HepG2 (cell line): ENCODE measurements around the gene LRP2. TPM values are rescaled to one million over a fixed set of nuclear protein-coding genes. Genes with fewer than 3 reads are reported as not detected.

Source experiments
- ATAC-seq: fragments of 200-7000 bp; cut with Tn5 transposase; 3 replicates; pipeline ENCODE4 v1.9.1; 2020; ENCODE audit warnings: mild to moderate bottlenecking, moderate library complexity
- BruUV-seq: library from RNA; stranded (reverse); fragments of 400-500 nt; replicated peaks from 2 replicates; lab custom pipeline; 2021; lab: Mats Ljungman, UMichigan
- CTCF ChIA-PET: fragments of 300-600 bp; formaldehyde crosslinking; extraction: SDS; loops from one replicate; lab custom pipeline; 2021; ENCODE audit warnings: low total read pairs, inconsistent platforms, low intra/inter-chr PET ratio; lab: Yijun Ruan, JAX
- POLR2A ChIA-PET: fragments of 350-600 bp; sonication (Branson Sonifier 250); formaldehyde crosslinking; loops from one replicate; lab custom pipeline; 2020; ENCODE audit warnings: antibody characterized with exemption, inconsistent platforms; lab: Yijun Ruan, JAX
- DNase-seq: peaks from one replicate; pipeline ENCODE4 v3.0.0-alpha.2; 2015; ENCODE audit warnings: low spot score
- FAIRE-seq: peaks from 3 replicates; lab custom pipeline; 2011; peaks lifted over from hg19 to GRCh38; lab: Jason Lieb, UNC
- H2AFZ ChIP-seq: one replicate; pipeline ENCODE4 v1.6.1; 2011; ENCODE audit warnings: low read length, inconsistent platforms
- H3K27ac ChIP-seq: fragments of 300-600 bp; 3 replicates; pipeline ENCODE4 v1.8.0; 2011; ENCODE audit warnings: mixed run types, mild to moderate bottlenecking, mixed read lengths, low read length, inconsistent platforms; ENCODE audit not compliant: insufficient read depth; ENCODE audit errors: extremely low read length
- H3K27me3 ChIP-seq, 2 experiments: fragments of 200-600 bp in 1 of 2; 2 replicates in 1 of 2; 3 replicates in 1 of 2; pipeline versions ENCODE4 v1.6.0 to v1.8.0; 2011; ENCODE audit warnings: low read length in 2 of 2, mild to moderate bottlenecking in 2 of 2, moderate library complexity in 2 of 2, inconsistent platforms in 1 of 2; ENCODE audit not compliant: insufficient read depth in 2 of 2, control insufficient read depth in 1 of 2
- H3K36me3 ChIP-seq, 2 experiments: fragments of 200-600 bp in 1 of 2; replicated peaks in 1 of 2; 2 replicates in 1 of 2; 3 replicates in 1 of 2; pipeline versions ENCODE4 v1.5.1 to v1.8.0; 2011; ENCODE audit warnings: low read length in 2 of 2, inconsistent platforms in 1 of 2; ENCODE audit not compliant: insufficient read depth in 2 of 2, control insufficient read depth in 1 of 2
- H3K4me1 ChIP-seq: 2 replicates; pipeline ENCODE4 v1.5.1; 2012; ENCODE audit warnings: low read length, inconsistent platforms; ENCODE audit not compliant: insufficient read depth
- H3K4me2 ChIP-seq: 2 replicates; pipeline ENCODE4 v1.6.0; 2011; ENCODE audit warnings: low read depth, low read length, inconsistent platforms
- H3K4me3 ChIP-seq, 3 experiments: fragments of 200-600 bp in 1 of 3; sonication (generic), shearing (Covaris generic) in 1 of 3; replicated peaks in 1 of 3; 2 replicates each; pipeline ENCODE4 v1.5.1; 2011 to 2016; ENCODE audit warnings: low read length in 3 of 3, inconsistent platforms in 2 of 3, low read depth in 2 of 3, mild to moderate bottlenecking in 2 of 3, control low read depth in 1 of 3, mixed read lengths in 1 of 3; ENCODE audit not compliant: insufficient read depth in 1 of 3
- H3K79me2 ChIP-seq: one replicate; pipeline ENCODE4 v1.6.1; 2011; ENCODE audit warnings: low read length, inconsistent platforms; ENCODE audit not compliant: insufficient read depth
- H3K9ac ChIP-seq: 2 replicates; pipeline ENCODE4 v1.6.0; 2011; ENCODE audit warnings: mild to moderate bottlenecking, low read depth, low read length, inconsistent platforms; ENCODE audit not compliant: insufficient read depth
- H3K9me3 ChIP-seq: 2 replicates; pipeline ENCODE4 v1.5.1; 2012; ENCODE audit warnings: mild to moderate bottlenecking, low read length
- H4K20me1 ChIP-seq: 2 replicates; pipeline ENCODE4 v1.6.0; 2011; ENCODE audit warnings: inconsistent platforms, mild to moderate bottlenecking, low read length, moderate library complexity; ENCODE audit not compliant: insufficient read depth
- ARNT2 ChIP-seq: sonication (generic); formaldehyde crosslinking; IDR thresholded peaks from 2 replicates; pipeline ENCODE4 v1.8.0; 2022; ENCODE audit warnings: mild to moderate bottlenecking, low read depth, missing genetic modification reagents, moderate library complexity
- CCAR2 ChIP-seq: fragments of 200-400 bp; formaldehyde crosslinking; optimal IDR thresholded peaks from 2 replicates; pipeline ENCODE3; 2018; ENCODE audit warnings: low read depth, mild to moderate bottlenecking, low read length, moderate library complexity
- CREB1 ChIP-seq, 2 experiments: fragments of 450-650 bp in 1 of 2; IDR thresholded peaks; 2 replicates each; pipeline ENCODE4 v1.6.1; 2016 to 2017; ENCODE audit warnings: control low read depth in 1 of 2, mild to moderate bottlenecking in 1 of 2, missing compliant biosample characterization in 1 of 2, missing genetic modification characterization in 1 of 2
- HNRNPL ChIP-seq: fragments of 200-400 bp; formaldehyde crosslinking; IDR thresholded peaks from 2 replicates; pipeline ENCODE4 v1.6.1; 2017; ENCODE audit warnings: mild to moderate bottlenecking, low read depth, low read length
- MAFG ChIP-seq: sonication (generic); formaldehyde crosslinking; IDR thresholded peaks from 2 replicates; pipeline ENCODE4 v1.5.1; 2020; ENCODE audit warnings: mild to moderate bottlenecking, missing genetic modification reagents
- MIXL1 ChIP-seq: IDR thresholded peaks from 2 replicates; pipeline ENCODE4 v1.6.1; 2016
- SUZ12 ChIP-seq: fragments of 150-350 bp; IDR thresholded peaks from 2 replicates; pipeline ENCODE4 v1.6.1; 2014; ENCODE audit warnings: low read depth, low read length
- ZBTB3 ChIP-seq: sonication (generic); formaldehyde crosslinking; IDR thresholded peaks from 2 replicates; pipeline ENCODE4 v1.4.0; 2020; ENCODE audit warnings: low read depth, mild to moderate bottlenecking, moderate library complexity, missing genetic modification reagents, borderline replicate concordance
- ZBTB42 ChIP-seq: sonication (generic); formaldehyde crosslinking; IDR thresholded peaks from 2 replicates; pipeline ENCODE4 v1.5.0; 2020; ENCODE audit warnings: mild to moderate bottlenecking, missing genetic modification reagents
- ZIK1 ChIP-seq: sonication (generic); formaldehyde crosslinking; IDR thresholded peaks from 2 replicates; pipeline ENCODE4 v1.5.0; 2020; ENCODE audit warnings: mild to moderate bottlenecking, low read depth, missing genetic modification reagents, borderline replicate concordance
- ZNF160 ChIP-seq: sonication (generic); formaldehyde crosslinking; IDR thresholded peaks from 2 replicates; pipeline ENCODE4 v1.8.0; 2022; ENCODE audit warnings: mild to moderate bottlenecking, inconsistent platforms, missing genetic modification reagents
- ZNF33B ChIP-seq: sonication (generic); formaldehyde crosslinking; IDR thresholded peaks from 2 replicates; pipeline ENCODE4 v1.5.1; 2020; ENCODE audit warnings: mild to moderate bottlenecking, missing genetic modification reagents
- ZNF510 ChIP-seq: sonication (generic); formaldehyde crosslinking; IDR thresholded peaks from 2 replicates; pipeline ENCODE4 v1.4.0; 2020; ENCODE audit warnings: low read depth, mild to moderate bottlenecking, missing genetic modification reagents
- ZNF713 ChIP-seq: sonication (generic); formaldehyde crosslinking; IDR thresholded peaks from 2 replicates; pipeline ENCODE4 v1.4.0; 2020; ENCODE audit warnings: mild to moderate bottlenecking, missing genetic modification reagents
- ZSCAN31 ChIP-seq: sonication (generic); formaldehyde crosslinking; IDR thresholded peaks from 2 replicates; pipeline ENCODE4 v1.5.0; 2020; ENCODE audit warnings: low read depth, mild to moderate bottlenecking, missing genetic modification reagents
- WGBS: methylation state at CpG from one replicate; pipeline ENCODE4 v1.1.6; 2017; ENCODE audit warnings: low lambda C conversion rate; 5-methylcytosine and 5-hydroxymethylcytosine counted together
- in situ Hi-C: cut with HindIII; loops from 2 replicates; pipeline ENCODE4 v1.10.0; 2017; ENCODE audit warnings: low pct_unique_long_range_greater_than_20kb; ENCODE audit not compliant: extremely low pct_ligation_motif_present
- intact Hi-C: fragments of 100-400 bp; cut with micrococcal nuclease; formaldehyde crosslinking; loops from one replicate; pipeline ENCODE4 v1.10.0; 2022; ENCODE audit not compliant: unreplicated experiment
- polyA plus RNA-seq, 8 experiments: library from polyadenylated mRNA; depleted of rRNA in 3 of 8; stranded (reverse) in 7 of 8; unstranded in 1 of 8; fragments of >200 nt; fragmentation: Illumina TruSeq in 4 of 8; extraction: Trizol in 4 of 8; gene quantifications; 2 replicates each; pipeline versions ENCODE4 v1.2.1 to v1.2.3, GENCODE V29; 2011 to 2016; ENCODE audit warnings: low read depth in 4 of 8, missing spikeins in 1 of 8, mixed read lengths in 1 of 8; ENCODE audit not compliant: insufficient read depth in 1 of 8
- total RNA-seq, 5 experiments: library from RNA; depleted of rRNA; stranded (reverse); fragments of >200 nt; fragmentation: Illumina TruSeq; extraction: Trizol; gene quantifications; 2 replicates each; pipeline ENCODE4 v1.2.3, GENCODE V29; 2016; ENCODE audit warnings: low read depth in 1 of 5
- TF ChIP-seq, protein P1 (sequence below): sonication (generic); formaldehyde crosslinking; conservative IDR thresholded peaks from 2 replicates; pipeline ENCODE4 v1.8.1; 2023; ENCODE audit warnings: missing genetic modification reagents
- TF ChIP-seq, protein P2 (sequence below): sonication (generic); formaldehyde crosslinking; IDR thresholded peaks from 2 replicates; pipeline ENCODE4 v1.4.0; 2020; ENCODE audit warnings: missing genetic modification reagents, low read depth, mild to moderate bottlenecking, borderline replicate concordance
- TF ChIP-seq, protein P3 (sequence below), 2 experiments: sonication (generic) in 1 of 2; formaldehyde crosslinking in 1 of 2; IDR thresholded peaks; 2 replicates each; pipeline versions ENCODE4 v1.4.0 to v1.6.1; 2018 to 2020; ENCODE audit warnings: missing genetic modification reagents in 2 of 2, borderline replicate concordance in 1 of 2, low read depth in 1 of 2, mild to moderate bottlenecking in 1 of 2, missing biosample characterization in 1 of 2

LRP2 gene
- total and polyA plus RNA-seq, 2 of the 13 experiments (the other 11 are each of a cell fraction or from before 2014, with no cell fraction given), result 0.03 to 0.15 TPM

DNA sequence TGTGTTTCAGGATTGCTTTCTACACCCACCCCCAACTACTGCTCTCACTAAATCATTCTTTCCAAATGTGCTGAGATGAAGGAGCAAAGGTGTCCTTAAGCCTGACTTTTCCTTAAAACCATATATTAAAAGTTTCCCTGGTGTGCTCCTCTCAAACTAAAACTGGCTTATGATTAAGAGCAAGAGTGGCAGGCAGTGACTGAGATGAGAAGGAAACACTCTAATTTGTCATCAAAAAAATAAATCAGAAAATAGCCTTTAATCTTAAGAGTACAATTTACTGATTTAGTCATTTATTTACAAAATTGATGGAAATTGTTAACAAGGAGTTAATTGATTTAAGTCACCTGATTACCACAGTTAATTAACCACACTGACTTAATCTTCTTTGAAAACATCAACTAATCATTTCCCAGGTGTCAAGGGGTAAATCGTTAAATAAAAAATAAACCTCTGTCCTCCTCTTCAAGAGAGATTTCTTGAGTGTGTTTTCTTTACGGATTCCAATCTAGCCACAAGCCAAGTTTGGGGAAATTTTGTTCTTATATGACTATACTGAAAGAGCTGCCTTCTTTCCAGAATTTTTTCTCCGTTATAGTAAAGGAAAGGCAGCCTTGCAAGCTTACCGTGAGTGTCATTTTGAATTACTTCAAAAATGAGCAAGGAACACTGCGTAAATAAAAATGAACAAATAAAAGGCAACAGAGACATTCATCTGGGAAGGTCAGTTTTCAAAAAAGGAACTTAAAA, 17.4 kb downstream of the LRP2 start:
- CTCF ChIA-PET, result no interaction called here
- H3K4me2 ChIP-seq, result no peak overlapping the region
- peaks cover 0 to 7% of the 10 kb centered on the region in 2 experiments; a peak in 1 of 5 replicates for H3K27me3 ChIP-seq
- TF ChIP-seq, protein P1, sequence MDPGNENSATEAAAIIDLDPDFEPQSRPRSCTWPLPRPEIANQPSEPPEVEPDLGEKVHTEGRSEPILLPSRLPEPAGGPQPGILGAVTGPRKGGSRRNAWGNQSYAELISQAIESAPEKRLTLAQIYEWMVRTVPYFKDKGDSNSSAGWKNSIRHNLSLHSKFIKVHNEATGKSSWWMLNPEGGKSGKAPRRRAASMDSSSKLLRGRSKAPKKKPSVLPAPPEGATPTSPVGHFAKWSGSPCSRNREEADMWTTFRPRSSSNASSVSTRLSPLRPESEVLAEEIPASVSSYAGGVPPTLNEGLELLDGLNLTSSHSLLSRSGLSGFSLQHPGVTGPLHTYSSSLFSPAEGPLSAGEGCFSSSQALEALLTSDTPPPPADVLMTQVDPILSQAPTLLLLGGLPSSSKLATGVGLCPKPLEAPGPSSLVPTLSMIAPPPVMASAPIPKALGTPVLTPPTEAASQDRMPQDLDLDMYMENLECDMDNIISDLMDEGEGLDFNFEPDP (CRISPR knock-in tag), result no peak
- TF ChIP-seq ZIK1 (no peak), MIXL1 (CRISPR knock-in tag) (no peak), CCAR2 (no peak), ZBTB42 (no peak), ZNF510 (CRISPR knock-in tag) (no peak), HNRNPL (no peak), ARNT2 (CRISPR knock-in tag) (no peak), ZNF160 (CRISPR knock-in tag) (no peak), ZNF713 (CRISPR knock-in tag) (no peak), ZSCAN31 (no peak), SUZ12 (no peak), ZBTB3 (CRISPR knock-in tag) (no peak), CREB1 (IDR thresholded peaks at IDR 0.05) (no peak), CREB1 (CRISPR knock-in tag; IDR thresholded peaks at IDR 0.05) (no peak), MAFG (CRISPR knock-in tag) (no peak), ZNF33B (CRISPR knock-in tag) (no peak)
- TF ChIP-seq, protein P2, sequence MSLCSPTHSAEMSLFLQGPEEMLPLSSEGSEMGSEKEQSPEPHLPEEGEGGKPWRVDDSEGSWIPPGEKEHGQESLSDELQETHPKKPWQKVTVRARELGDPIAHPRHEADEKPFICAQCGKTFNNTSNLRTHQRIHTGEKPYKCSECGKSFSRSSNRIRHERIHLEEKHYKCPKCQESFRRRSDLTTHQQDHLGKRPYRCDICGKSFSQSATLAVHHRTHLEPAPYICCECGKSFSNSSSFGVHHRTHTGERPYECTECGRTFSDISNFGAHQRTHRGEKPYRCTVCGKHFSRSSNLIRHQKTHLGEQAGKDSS, result no peak
- TF ChIP-seq, protein P3, sequence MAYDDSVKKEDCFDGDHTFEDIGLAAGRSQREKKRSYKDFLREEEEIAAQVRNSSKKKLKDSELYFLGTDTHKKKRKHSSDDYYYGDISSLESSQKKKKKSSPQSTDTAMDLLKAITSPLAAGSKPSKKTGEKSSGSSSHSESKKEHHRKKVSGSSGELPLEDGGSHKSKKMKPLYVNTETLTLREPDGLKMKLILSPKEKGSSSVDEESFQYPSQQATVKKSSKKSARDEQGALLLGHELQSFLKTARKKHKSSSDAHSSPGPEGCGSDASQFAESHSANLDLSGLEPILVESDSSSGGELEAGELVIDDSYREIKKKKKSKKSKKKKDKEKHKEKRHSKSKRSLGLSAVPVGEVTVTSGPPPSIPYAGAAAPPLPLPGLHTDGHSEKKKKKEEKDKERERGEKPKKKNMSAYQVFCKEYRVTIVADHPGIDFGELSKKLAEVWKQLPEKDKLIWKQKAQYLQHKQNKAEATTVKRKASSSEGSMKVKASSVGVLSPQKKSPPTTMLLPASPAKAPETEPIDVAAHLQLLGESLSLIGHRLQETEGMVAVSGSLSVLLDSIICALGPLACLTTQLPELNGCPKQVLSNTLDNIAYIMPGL (CRISPR knock-in tag; IDR thresholded peaks at IDR 0.05; ENCODE audit: borderline replicate concordance in 1 of 2, low read depth in 1 of 2), result no peak

More for the DNA sequence above, 17.4 kb downstream of the LRP2 start:
- no peak overlapping the region for H3K27ac ChIP-seq
- no peaks in the 10 kb centered on the region for H3K36me3 ChIP-seq
- in situ Hi-C loops (no loop called here), intact Hi-C loops (no loop called here)
- H3K79me2 ChIP-seq, result no peaks in the 10 kb centered on the region
- no peak overlapping the region for H2AFZ ChIP-seq
- DNase-seq (no peak), FAIRE-seq (no peak), ATAC-seq (no peak)
- H3K9ac ChIP-seq, result no peak overlapping the region
- POLR2A ChIA-PET, result no interaction called here
- no peak overlapping the region for H3K4me3 ChIP-seq
- WGBS, result 37% methylated on average over 5 of the region's 5 CpGs
- no peaks in the 10 kb centered on the region for H3K9me3 ChIP-seq
- H4K20me1 ChIP-seq, result no peaks in the 10 kb centered on the region
- no TSS peak for BruUV-seq
- peaks cover 11% of the 10 kb centered on the region; the same call in 1 of the 2 replicates for H3K4me1 ChIP-seq
